ENCODE data around the gene DDX46. TPM values are rescaled to one million over a fixed set of nuclear protein-coding genes. Genes with fewer than 3 reads are reported as not detected.

Gene DDX46
- total and polyA plus RNA-seq, 2 of the 8 experiments (the other 6 are each of a cell fraction or from before 2014, with no cell fraction given) = 22.6 to 110 TPM

GRCh38 chr5:134873494-134873893 lies 114.9 kb downstream of the DDX46 start (continued):
- TF ChIP-seq EZH2 (IDR thresholded peaks at IDR 0.05; ENCODE audit: low read depth, low read length, severe bottlenecking) = no peak
- TF ChIP-seq FOSL1 (IDR thresholded peaks at IDR 0.05; ENCODE audit: insufficient read depth, low read depth, low read length) = no peak
- no peak for TF ChIP-seq KDM4A (IDR thresholded peaks at IDR 0.05; ENCODE audit: low read depth, low read length, severe bottlenecking)
- TF ChIP-seq BCL11A (IDR thresholded peaks at IDR 0.05; ENCODE audit: low read depth in 2 of 2, low read length in 2 of 2) = no peak
- TF ChIP-seq SAP30 (IDR thresholded peaks at IDR 0.05; ENCODE audit: insufficient read depth, insufficient replicate concordance, low read length) = no peak
- TF ChIP-seq, protein P1, sequence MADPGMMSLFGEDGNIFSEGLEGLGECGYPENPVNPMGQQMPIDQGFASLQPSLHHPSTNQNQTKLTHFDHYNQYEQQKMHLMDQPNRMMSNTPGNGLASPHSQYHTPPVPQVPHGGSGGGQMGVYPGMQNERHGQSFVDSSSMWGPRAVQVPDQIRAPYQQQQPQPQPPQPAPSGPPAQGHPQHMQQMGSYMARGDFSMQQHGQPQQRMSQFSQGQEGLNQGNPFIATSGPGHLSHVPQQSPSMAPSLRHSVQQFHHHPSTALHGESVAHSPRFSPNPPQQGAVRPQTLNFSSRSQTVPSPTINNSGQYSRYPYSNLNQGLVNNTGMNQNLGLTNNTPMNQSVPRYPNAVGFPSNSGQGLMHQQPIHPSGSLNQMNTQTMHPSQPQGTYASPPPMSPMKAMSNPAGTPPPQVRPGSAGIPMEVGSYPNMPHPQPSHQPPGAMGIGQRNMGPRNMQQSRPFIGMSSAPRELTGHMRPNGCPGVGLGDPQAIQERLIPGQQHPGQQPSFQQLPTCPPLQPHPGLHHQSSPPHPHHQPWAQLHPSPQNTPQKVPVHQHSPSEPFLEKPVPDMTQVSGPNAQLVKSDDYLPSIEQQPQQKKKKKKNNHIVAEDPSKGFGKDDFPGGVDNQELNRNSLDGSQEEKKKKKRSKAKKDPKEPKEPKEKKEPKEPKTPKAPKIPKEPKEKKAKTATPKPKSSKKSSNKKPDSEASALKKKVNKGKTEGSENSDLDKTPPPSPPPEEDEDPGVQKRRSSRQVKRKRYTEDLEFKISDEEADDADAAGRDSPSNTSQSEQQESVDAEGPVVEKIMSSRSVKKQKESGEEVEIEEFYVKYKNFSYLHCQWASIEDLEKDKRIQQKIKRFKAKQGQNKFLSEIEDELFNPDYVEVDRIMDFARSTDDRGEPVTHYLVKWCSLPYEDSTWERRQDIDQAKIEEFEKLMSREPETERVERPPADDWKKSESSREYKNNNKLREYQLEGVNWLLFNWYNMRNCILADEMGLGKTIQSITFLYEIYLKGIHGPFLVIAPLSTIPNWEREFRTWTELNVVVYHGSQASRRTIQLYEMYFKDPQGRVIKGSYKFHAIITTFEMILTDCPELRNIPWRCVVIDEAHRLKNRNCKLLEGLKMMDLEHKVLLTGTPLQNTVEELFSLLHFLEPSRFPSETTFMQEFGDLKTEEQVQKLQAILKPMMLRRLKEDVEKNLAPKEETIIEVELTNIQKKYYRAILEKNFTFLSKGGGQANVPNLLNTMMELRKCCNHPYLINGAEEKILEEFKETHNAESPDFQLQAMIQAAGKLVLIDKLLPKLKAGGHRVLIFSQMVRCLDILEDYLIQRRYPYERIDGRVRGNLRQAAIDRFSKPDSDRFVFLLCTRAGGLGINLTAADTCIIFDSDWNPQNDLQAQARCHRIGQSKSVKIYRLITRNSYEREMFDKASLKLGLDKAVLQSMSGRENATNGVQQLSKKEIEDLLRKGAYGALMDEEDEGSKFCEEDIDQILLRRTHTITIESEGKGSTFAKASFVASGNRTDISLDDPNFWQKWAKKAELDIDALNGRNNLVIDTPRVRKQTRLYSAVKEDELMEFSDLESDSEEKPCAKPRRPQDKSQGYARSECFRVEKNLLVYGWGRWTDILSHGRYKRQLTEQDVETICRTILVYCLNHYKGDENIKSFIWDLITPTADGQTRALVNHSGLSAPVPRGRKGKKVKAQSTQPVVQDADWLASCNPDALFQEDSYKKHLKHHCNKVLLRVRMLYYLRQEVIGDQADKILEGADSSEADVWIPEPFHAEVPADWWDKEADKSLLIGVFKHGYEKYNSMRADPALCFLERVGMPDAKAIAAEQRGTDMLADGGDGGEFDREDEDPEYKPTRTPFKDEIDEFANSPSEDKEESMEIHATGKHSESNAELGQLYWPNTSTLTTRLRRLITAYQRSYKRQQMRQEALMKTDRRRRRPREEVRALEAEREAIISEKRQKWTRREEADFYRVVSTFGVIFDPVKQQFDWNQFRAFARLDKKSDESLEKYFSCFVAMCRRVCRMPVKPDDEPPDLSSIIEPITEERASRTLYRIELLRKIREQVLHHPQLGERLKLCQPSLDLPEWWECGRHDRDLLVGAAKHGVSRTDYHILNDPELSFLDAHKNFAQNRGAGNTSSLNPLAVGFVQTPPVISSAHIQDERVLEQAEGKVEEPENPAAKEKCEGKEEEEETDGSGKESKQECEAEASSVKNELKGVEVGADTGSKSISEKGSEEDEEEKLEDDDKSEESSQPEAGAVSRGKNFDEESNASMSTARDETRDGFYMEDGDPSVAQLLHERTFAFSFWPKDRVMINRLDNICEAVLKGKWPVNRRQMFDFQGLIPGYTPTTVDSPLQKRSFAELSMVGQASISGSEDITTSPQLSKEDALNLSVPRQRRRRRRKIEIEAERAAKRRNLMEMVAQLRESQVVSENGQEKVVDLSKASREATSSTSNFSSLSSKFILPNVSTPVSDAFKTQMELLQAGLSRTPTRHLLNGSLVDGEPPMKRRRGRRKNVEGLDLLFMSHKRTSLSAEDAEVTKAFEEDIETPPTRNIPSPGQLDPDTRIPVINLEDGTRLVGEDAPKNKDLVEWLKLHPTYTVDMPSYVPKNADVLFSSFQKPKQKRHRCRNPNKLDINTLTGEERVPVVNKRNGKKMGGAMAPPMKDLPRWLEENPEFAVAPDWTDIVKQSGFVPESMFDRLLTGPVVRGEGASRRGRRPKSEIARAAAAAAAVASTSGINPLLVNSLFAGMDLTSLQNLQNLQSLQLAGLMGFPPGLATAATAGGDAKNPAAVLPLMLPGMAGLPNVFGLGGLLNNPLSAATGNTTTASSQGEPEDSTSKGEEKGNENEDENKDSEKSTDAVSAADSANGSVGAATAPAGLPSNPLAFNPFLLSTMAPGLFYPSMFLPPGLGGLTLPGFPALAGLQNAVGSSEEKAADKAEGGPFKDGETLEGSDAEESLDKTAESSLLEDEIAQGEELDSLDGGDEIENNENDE (IDR thresholded peaks at IDR 0.05; ENCODE audit: insufficient replicate concordance, low read length) = no peak
